NB4 (cell line): ENCODE measurements around the gene RSPH6A.

ENCODE experiments used
- CTCF ChIP-seq: IDR thresholded peaks from one replicate; pipeline ENCODE4 v1.5.1; 2012; ENCODE audit warnings: low read depth, low read length
- MAX ChIP-seq: IDR thresholded peaks from 2 replicates; pipeline ENCODE4 v1.6.1; 2011; ENCODE audit warnings: low read depth, low read length
- MYC ChIP-seq: IDR thresholded peaks from 2 replicates; pipeline ENCODE4 v1.6.1; 2011; ENCODE audit warnings: low read depth, low read length
- POLR2A ChIP-seq: IDR thresholded peaks from 2 replicates; pipeline ENCODE4 v1.6.1; 2011; ENCODE audit warnings: mild to moderate bottlenecking; ENCODE audit not compliant: insufficient read length; ENCODE audit errors: extremely low read depth

- TF ChIP-seq MAX, result no peak
- TF ChIP-seq CTCF, result no peak
- no peak for TF ChIP-seq POLR2A
- TF ChIP-seq MYC, result no peak
These were observed 53.4 kb downstream of the RSPH6A start for GRCh38 chr19:45761714-45762113.
